ENCODE data around the gene MBNL1.

MBNL1 gene

GRCh38 chr3:152293347-152294006, 24.7 kb downstream of the MBNL1 start:
- peak overlapping the region; percentile 62 for H3K4me2 ChIP-seq
- H3K9me3 ChIP-seq = no peaks in the 10 kb centered on the region
- H3K27ac ChIP-seq = no peak overlapping the region
- TF ChIP-seq Cebpa-rat (IDR thresholded peaks at IDR 0.05) = no peak
- H3K36me3 ChIP-seq = peaks cover 30% of the 10 kb centered on the region
- H3K9ac ChIP-seq = no peak overlapping the region
- peaks cover 48% of the 10 kb centered on the region for H3K4me1 ChIP-seq
- H3K4me3 ChIP-seq = no peak overlapping the region
- H3K27me3 ChIP-seq = no peaks in the 10 kb centered on the region
- peaks cover 94% of the 10 kb centered on the region for H4K20me1 ChIP-seq

- peaks cover 49% of the 10 kb centered on the region for H3K4me1 ChIP-seq
- H3K9ac ChIP-seq = no peak overlapping the region
- H3K4me2 ChIP-seq = no peak overlapping the region
- no peaks in the 10 kb centered on the region for H3K27me3 ChIP-seq
- H4K20me1 ChIP-seq = peaks cover 100% of the 10 kb centered on the region
- no peaks in the 10 kb centered on the region for H3K9me3 ChIP-seq
- no peak for TF ChIP-seq Cebpa-rat (IDR thresholded peaks at IDR 0.05)
- H3K27ac ChIP-seq = no peak overlapping the region
- H3K4me3 ChIP-seq = no peak overlapping the region
- peaks cover 48% of the 10 kb centered on the region for H3K36me3 ChIP-seq
These were observed 26.6 kb downstream of the MBNL1 start for GRCh38 chr3:152295344-152295743.

GRCh38 chr3:152295806-152296205, 27.1 kb downstream of the MBNL1 start:
- Histone ChIP-seq H3K27ac (no peak overlapping the region), H3K4me3 (no peak overlapping the region), H3K4me2 (no peak overlapping the region), H3K27me3 (no peaks in the 10 kb centered on the region), H3K36me3 (peaks cover 53% of the 10 kb centered on the region), H3K4me1 (peaks cover 45% of the 10 kb centered on the region), H3K9ac (no peak overlapping the region), H3K9me3 (no peaks in the 10 kb centered on the region), H4K20me1 (peaks cover 100% of the 10 kb centered on the region)
- TF ChIP-seq Cebpa-rat (IDR thresholded peaks at IDR 0.05) = no peak

- Histone ChIP-seq H3K27me3 (no peaks in the 10 kb centered on the region), H3K36me3 (peaks cover 54% of the 10 kb centered on the region), H3K9ac (no peak overlapping the region), H3K9me3 (no peaks in the 10 kb centered on the region), H3K4me1 (peaks cover 45% of the 10 kb centered on the region), H3K4me2 (no peak overlapping the region), H3K27ac (no peak overlapping the region), H3K4me3 (no peak overlapping the region), H4K20me1 (peaks cover 100% of the 10 kb centered on the region)
- TF ChIP-seq Cebpa-rat (IDR thresholded peaks at IDR 0.05) = no peak
These were observed 27.7 kb downstream of the MBNL1 start for GRCh38 chr3:152296382-152296781.

- H3K36me3 ChIP-seq = peaks cover 55% of the 10 kb centered on the region
- no peaks in the 10 kb centered on the region for H3K9me3 ChIP-seq
- no peak for TF ChIP-seq Cebpa-rat (IDR thresholded peaks at IDR 0.05)
- H3K27ac ChIP-seq = no peak overlapping the region
- H3K4me3 ChIP-seq = no peak overlapping the region
- H3K27me3 ChIP-seq = no peaks in the 10 kb centered on the region
- peaks cover 45% of the 10 kb centered on the region for H3K4me1 ChIP-seq
- H3K4me2 ChIP-seq = no peak overlapping the region
- H3K9ac ChIP-seq = no peak overlapping the region
- H4K20me1 ChIP-seq = peaks cover 100% of the 10 kb centered on the region
These were observed 28.2 kb downstream of the MBNL1 start for GRCh38 chr3:152296971-152297370.

- H3K4me1 ChIP-seq = peaks cover 39% of the 10 kb centered on the region
- TF ChIP-seq Cebpa-rat (IDR thresholded peaks at IDR 0.05) = no peak
- no peak overlapping the region for H3K4me2 ChIP-seq
- no peak overlapping the region for H3K4me3 ChIP-seq
- H3K27me3 ChIP-seq = no peaks in the 10 kb centered on the region
- no peak overlapping the region for H3K27ac ChIP-seq
- peaks cover 90% of the 10 kb centered on the region for H4K20me1 ChIP-seq
- H3K36me3 ChIP-seq = peaks cover 49% of the 10 kb centered on the region
- no peak overlapping the region for H3K9ac ChIP-seq
- no peaks in the 10 kb centered on the region for H3K9me3 ChIP-seq
These were observed 29.9 kb downstream of the MBNL1 start for GRCh38 chr3:152298393-152299248.

GRCh38 chr3:152299249-152299976, 30.7 kb downstream of the MBNL1 start:
- Histone ChIP-seq H3K4me3 (no peak overlapping the region), H3K4me2 (no peak overlapping the region), H3K36me3 (peaks cover 49% of the 10 kb centered on the region), H3K9me3 (no peaks in the 10 kb centered on the region), H3K27ac (no peak overlapping the region), H3K9ac (no peak overlapping the region), H3K4me1 (peaks cover 39% of the 10 kb centered on the region), H3K27me3 (no peaks in the 10 kb centered on the region), H4K20me1 (peaks cover 90% of the 10 kb centered on the region)
- TF ChIP-seq Cebpa-rat (IDR thresholded peaks at IDR 0.05) = no peak

- no peaks in the 10 kb centered on the region for H3K9me3 ChIP-seq
- TF ChIP-seq Cebpa-rat (IDR thresholded peaks at IDR 0.05) = no peak
- peaks cover 53% of the 10 kb centered on the region for H3K36me3 ChIP-seq
- H3K27ac ChIP-seq = no peak overlapping the region
- H3K27me3 ChIP-seq = no peaks in the 10 kb centered on the region
- peaks cover 39% of the 10 kb centered on the region for H3K4me1 ChIP-seq
- H4K20me1 ChIP-seq = peaks cover 90% of the 10 kb centered on the region
- no peak overlapping the region for H3K4me2 ChIP-seq
- H3K9ac ChIP-seq = no peak overlapping the region
- no peak overlapping the region for H3K4me3 ChIP-seq
These were observed 31.5 kb downstream of the MBNL1 start for GRCh38 chr3:152300029-152300731.

- Histone ChIP-seq H3K27me3 (no peaks in the 10 kb centered on the region), H3K9ac (no peak overlapping the region), H3K36me3 (peaks cover 58% of the 10 kb centered on the region), H3K4me1 (peaks cover 30% of the 10 kb centered on the region), H3K27ac (peak overlapping the region; percentile 21; the same call in 1 of the 2 replicates), H3K4me3 (no peak overlapping the region), H3K9me3 (no peaks in the 10 kb centered on the region), H3K4me2 (peak overlapping the region; percentile 51), H4K20me1 (peaks cover 79% of the 10 kb centered on the region)
- no peak for TF ChIP-seq Cebpa-rat (IDR thresholded peaks at IDR 0.05)
These were observed 33.0 kb downstream of the MBNL1 start for GRCh38 chr3:152301745-152302181.
